Ovary (tissue), 3 donors: ENCODE results near the gene ARVCF.

Experiments
- POLR2A ChIP-seq: fragments of 450-650 bp; IDR thresholded peaks from one replicate; pipeline ENCODE4 v1.6.1; 2017; ENCODE audit warnings: antibody characterized with exemption, mild to moderate bottlenecking, moderate library complexity
- TF ChIP-seq, protein P1 (sequence below), 3 donors: fragments of 450-650 bp in 2 of 3; fragments of 200-600 bp in 1 of 3; IDR thresholded peaks; one replicate each; pipeline versions ENCODE4 v1.5.1 to v1.8.0; 2016 to 2022; ENCODE audit warnings: antibody characterized with exemption in 3 of 3, mild to moderate bottlenecking in 1 of 3
- donor health status: DM: no; HTN: no; CAD: no.

DNA sequence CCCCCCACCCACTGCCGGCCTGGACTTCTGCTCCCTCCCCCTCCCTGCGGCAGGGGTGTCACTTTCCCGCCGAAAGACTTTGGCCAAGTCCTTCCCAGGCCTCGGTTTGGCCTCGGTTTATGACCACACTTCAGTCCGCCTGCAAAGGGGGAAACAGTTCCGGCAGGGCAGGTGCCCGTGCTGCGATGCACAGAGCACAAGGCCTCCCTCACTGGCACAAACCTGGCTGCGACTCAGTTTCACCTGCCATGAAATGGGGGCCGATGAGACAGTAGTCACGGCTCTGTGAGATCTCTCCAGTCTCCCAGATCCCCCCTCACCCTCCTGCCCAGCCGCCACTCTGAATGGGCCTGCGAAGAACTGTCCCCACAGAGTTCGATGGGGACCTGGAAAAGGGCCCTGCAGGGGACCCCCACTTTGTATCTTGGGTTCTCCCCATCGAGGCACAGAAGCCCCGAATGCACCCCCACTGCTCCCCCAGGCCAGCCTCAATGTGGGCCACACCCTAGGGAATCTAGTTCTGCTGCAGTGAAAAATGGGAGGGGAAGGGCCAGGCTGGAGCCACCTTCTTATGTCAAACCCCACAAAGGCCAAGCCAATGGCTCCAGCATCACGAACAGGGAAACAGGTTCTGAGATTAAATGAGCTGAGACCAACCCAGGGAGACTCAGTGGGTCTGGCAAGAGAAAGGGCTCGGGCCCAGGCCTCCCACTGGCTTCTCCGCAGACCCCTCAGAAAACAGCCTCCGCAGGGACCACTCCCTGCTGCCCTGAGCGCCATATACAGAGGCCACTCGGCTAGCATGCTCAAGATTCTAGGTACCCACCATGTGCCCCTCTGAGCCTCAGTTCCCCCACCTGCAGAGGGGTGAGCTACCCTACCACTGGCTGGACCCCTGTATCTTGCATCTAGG is 29.0 kb downstream of the ARVCF start:
- TF ChIP-seq, protein P1, sequence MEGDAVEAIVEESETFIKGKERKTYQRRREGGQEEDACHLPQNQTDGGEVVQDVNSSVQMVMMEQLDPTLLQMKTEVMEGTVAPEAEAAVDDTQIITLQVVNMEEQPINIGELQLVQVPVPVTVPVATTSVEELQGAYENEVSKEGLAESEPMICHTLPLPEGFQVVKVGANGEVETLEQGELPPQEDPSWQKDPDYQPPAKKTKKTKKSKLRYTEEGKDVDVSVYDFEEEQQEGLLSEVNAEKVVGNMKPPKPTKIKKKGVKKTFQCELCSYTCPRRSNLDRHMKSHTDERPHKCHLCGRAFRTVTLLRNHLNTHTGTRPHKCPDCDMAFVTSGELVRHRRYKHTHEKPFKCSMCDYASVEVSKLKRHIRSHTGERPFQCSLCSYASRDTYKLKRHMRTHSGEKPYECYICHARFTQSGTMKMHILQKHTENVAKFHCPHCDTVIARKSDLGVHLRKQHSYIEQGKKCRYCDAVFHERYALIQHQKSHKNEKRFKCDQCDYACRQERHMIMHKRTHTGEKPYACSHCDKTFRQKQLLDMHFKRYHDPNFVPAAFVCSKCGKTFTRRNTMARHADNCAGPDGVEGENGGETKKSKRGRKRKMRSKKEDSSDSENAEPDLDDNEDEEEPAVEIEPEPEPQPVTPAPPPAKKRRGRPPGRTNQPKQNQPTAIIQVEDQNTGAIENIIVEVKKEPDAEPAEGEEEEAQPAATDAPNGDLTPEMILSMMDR (IDR thresholded peaks at IDR 0.05): no peak
- no peak for TF ChIP-seq POLR2A
